K562 (cell line): Measurements from ENCODE around the gene BCAN. TPM values are rescaled to one million over a fixed set of nuclear protein-coding genes. Genes with fewer than 3 reads are reported as not detected.

Experiments
- ARID2 ChIP-seq: fragments of 450-650 bp; IDR thresholded peaks from 2 replicates; pipeline ENCODE4 v1.6.1; 2017; ENCODE audit warnings: antibody characterized with exemption, mild to moderate bottlenecking
- CAMTA2 ChIP-seq: fragments of 250-450 bp; sonication (Bioruptor Pico); conservative IDR thresholded peaks from 2 replicates; pipeline ENCODE4 v1.5.1; 2022
- CBFA2T2 ChIP-seq: fragments of 450-650 bp; conservative IDR thresholded peaks from 2 replicates; pipeline ENCODE4 v1.6.1; 2017; ENCODE audit warnings: mild to moderate bottlenecking
- CEBPB ChIP-seq: fragments of 450-650 bp; IDR thresholded peaks from 2 replicates; pipeline ENCODE4 v1.6.1; 2016; ENCODE audit warnings: missing genetic modification characterization, missing compliant biosample characterization
- GATAD2B ChIP-seq: fragments of 450-650 bp; IDR thresholded peaks from 2 replicates; pipeline ENCODE4 v1.6.1; 2017; ENCODE audit warnings: mild to moderate bottlenecking, borderline replicate concordance
- HNRNPH1 ChIP-seq: fragments of 200-400 bp; formaldehyde crosslinking; optimal IDR thresholded peaks from 2 replicates; pipeline ENCODE3; 2017; ENCODE audit warnings: low read depth, mild to moderate bottlenecking, low read length, moderate library complexity
- KLF1 ChIP-seq: fragments of 450-650 bp; IDR thresholded peaks from 2 replicates; pipeline ENCODE4 v1.6.1; 2016; ENCODE audit warnings: missing genetic modification characterization, missing compliant biosample characterization
- MIER1 ChIP-seq: fragments of 450-650 bp; IDR thresholded peaks from 2 replicates; pipeline ENCODE4 v1.6.1; 2016; ENCODE audit warnings: antibody characterized with exemption, mild to moderate bottlenecking, low read depth
- POLR3G ChIP-seq: IDR thresholded peaks from 2 replicates; pipeline ENCODE4 v1.6.1; 2011; ENCODE audit not compliant: insufficient read length, insufficient replicate concordance; ENCODE audit errors: extremely low read depth
- TFE3 ChIP-seq: fragments of 450-650 bp; formaldehyde crosslinking; IDR thresholded peaks from 2 replicates; pipeline ENCODE4 v1.4.0; 2020; ENCODE audit warnings: mild to moderate bottlenecking, mixed read lengths
- ZBTB34 ChIP-seq: fragments of 250-450 bp; sonication (Bioruptor Pico); IDR thresholded peaks from 2 replicates; pipeline ENCODE4 v1.8.0; 2021; ENCODE audit warnings: mild to moderate bottlenecking, moderate library complexity
- ZFP1 ChIP-seq: fragments of 450-650 bp; formaldehyde crosslinking; IDR thresholded peaks from 2 replicates; pipeline ENCODE4 v1.4.0; 2020; ENCODE audit warnings: mild to moderate bottlenecking, mixed read lengths
- ZFP30 ChIP-seq: fragments of 250-450 bp; sonication (Bioruptor Pico); IDR thresholded peaks from 2 replicates; pipeline ENCODE4 v1.8.0; 2022; ENCODE audit warnings: moderate library complexity, mild to moderate bottlenecking, inconsistent platforms, borderline replicate concordance
- ZKSCAN8 ChIP-seq: fragments of 200-800 bp; sonication (Bioruptor generic); IDR thresholded peaks from 2 replicates; pipeline ENCODE4 v1.6.1; 2016; ENCODE audit warnings: missing genetic modification characterization, missing compliant biosample characterization
- ZMIZ1 ChIP-seq, 2 experiments: fragments of 150-350 bp in 1 of 2; IDR thresholded peaks; 2 replicates each; pipeline ENCODE4 v1.6.1; 2012 to 2016; ENCODE audit warnings: low read depth in 2 of 2, low read length in 2 of 2, mild to moderate bottlenecking in 1 of 2, moderate library complexity in 1 of 2
- ZNF282 ChIP-seq: sonication (generic); formaldehyde crosslinking; IDR thresholded peaks from 2 replicates; pipeline ENCODE4 v1.8.1; 2023; ENCODE audit warnings: missing genetic modification reagents
- ZNF592 ChIP-seq: fragments of 450-650 bp; IDR thresholded peaks from 2 replicates; pipeline ENCODE4 v1.6.1; 2017; ENCODE audit warnings: antibody characterized with exemption, mild to moderate bottlenecking
- polyA plus RNA-seq, 8 experiments: library from polyadenylated mRNA; depleted of rRNA in 4 of 8; stranded (reverse) in 5 of 8; unstranded in 3 of 8; fragments of >200 nt; fragmentation: Nextera tagmentation in 2 of 8; fragmentation: Illumina TruSeq in 1 of 8; extraction: Ambion mirVana in 2 of 8; extraction: Trizol in 1 of 8; gene quantifications; 2 replicates each; pipeline versions ENCODE4 v1.2.1 to v1.2.3, GENCODE V29; 2011 to 2014; ENCODE audit warnings: inconsistent platforms in 1 of 8, missing spikeins in 1 of 8
- total RNA-seq, 7 experiments: library from RNA; depleted of rRNA in 6 of 7; stranded (reverse); fragments of >200 nt in 6 of 7; fragmentation: Illumina TruSeq in 2 of 7; extraction: Trizol in 2 of 7; gene quantifications; 2 replicates each; pipeline versions ENCODE4 v1.2.1 to v1.2.3, GENCODE V29; 2011 to 2021; ENCODE audit warnings: low replicate concordance in 1 of 7

BCAN gene
- total and polyA plus RNA-seq, 9 of the 15 experiments (the other 6 are each of a cell fraction or from before 2014, with no cell fraction given): 0.04 to 0.33 (median 0.14) TPM; not detected in 5

- TF ChIP-seq CBFA2T2 (no peak), KLF1 (no peak), ZFP30 (CRISPR knock-in tag) (no peak), ZNF592 (peak; percentile 10; the same call in 1 of the 2 replicates), GATAD2B (no peak; the same call in 1 of the 2 replicates), CAMTA2 (CRISPR knock-in tag) (no peak), TFE3 (CRISPR knock-in tag) (no peak), HNRNPH1 (no peak), ZFP1 (CRISPR knock-in tag) (no peak), MIER1 (no peak), POLR3G (no peak), ZKSCAN8 (CRISPR knock-in tag) (no peak), ZNF282 (CRISPR knock-in tag) (no peak), ZMIZ1 (IDR thresholded peaks at IDR 0.05; ENCODE audit: low read depth in 2 of 2, low read length in 2 of 2) (no peak), CEBPB (tag) (no peak), ARID2 (peak; percentile 99), ZBTB34 (no peak)
These were observed 47.4 kb downstream of the BCAN start (continued) for GRCh38 chr1:156689035-156689952.
